ENCODE data around the gene LRBA.

Gene LRBA

DNA sequence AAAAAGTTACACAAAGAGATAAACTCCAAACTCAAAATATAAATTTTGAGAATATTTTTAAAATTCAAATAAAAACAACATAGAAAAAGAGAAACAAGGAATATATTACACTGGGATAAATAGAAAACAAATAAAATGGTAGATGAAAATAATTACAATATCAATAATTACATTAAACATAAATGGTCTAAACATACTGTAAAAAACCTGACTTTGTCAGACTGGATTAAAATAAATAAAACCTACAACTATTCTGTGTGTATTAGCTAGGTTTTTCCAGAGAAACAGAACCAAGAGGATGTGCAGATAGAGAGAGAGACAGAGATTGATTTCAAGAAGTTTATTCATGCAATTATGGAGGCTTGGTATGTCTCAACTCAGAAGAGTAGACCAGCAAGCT, 126.5 kb downstream of the LRBA start:
- no peak for FAIRE-seq
- no peak for DNase-seq (ENCODE audit: insufficient read length, low spot score)

DNA sequence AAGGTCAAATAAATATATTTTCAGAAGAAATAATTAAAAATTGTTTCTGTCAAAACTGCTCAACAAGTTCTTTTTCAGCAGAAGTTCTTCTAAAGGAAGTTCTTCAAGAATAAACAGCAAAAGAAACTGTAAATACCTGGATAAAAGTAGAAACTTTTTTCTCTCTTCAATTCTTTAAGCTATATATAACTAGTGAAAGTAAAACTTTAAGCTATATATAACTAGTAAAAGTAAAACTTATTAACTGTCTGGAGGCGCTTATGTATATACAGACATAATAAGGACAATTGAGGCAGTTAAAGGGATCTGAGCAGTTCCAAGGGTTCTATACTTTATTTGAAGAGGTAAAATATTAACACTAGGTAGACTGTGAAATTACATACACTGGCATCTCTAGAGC, 126.9 kb downstream of the LRBA start:
- DNase-seq (ENCODE audit: insufficient read length, low spot score), result no peak
- no peak for FAIRE-seq

DNA sequence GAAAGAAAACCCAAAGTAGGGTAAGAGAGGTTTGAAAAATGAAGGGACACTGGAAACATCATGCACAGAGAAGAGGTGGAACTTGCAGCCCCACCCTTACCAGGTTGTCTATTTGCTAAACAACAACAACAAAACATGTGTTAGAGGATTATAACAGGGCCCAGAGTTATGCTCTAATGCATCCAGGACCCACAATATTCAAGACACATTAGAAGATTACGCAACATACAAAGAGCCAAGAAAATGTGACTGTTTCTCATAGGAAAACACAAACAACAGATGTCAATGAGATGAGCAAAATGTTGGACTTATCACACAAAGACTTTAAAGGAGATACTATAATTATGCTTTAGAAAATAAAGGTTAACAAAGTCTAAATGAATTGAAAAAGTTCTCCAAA, 128.5 kb downstream of the LRBA start:
- DNase-seq (ENCODE audit: insufficient read length, low spot score) (no peak), FAIRE-seq (peak; percentile 68)

DNA sequence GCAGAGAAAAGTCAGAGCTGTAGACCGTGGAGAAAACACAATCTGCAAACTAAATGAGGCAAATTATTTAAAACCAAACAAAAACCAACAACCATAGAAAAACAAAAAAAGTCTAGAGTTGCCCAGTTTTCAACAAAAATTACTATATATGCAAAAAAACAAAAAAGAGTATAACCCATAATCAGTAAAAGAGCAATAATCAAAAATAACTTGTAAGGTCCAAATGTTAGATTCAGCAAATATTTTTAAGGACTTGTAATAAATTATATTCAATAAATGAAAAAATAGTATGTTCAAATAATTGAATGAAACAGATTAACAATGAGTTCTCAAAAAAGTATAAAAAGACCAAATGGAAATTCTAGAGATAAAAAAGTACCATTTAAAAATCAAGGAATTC, 130.5 kb downstream of the LRBA start:
- no peak for DNase-seq (ENCODE audit: insufficient read length, low spot score)
- FAIRE-seq, result peak; percentile 26

DNA sequence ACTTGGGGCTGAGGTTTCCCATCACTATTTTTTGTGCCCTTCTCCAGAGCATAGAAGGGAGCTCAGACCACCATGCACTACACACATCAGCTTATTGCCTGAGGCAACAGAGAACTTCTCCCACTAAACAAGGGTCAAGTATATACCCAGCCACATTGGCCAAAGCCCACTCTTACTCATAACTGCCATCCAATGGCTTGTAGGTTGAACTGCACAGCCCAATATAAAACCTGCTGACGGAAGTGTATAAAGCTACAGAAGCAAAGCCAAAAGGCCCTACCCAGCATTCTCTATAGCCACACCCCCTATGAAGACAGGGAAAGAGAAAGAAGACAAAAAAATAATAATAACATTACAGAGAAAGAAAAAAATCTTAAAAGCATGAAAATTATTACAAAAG, 139.7 kb downstream of the LRBA start:
- FAIRE-seq, result no peak
- no peak for DNase-seq (ENCODE audit: insufficient read length, low spot score)

DNA sequence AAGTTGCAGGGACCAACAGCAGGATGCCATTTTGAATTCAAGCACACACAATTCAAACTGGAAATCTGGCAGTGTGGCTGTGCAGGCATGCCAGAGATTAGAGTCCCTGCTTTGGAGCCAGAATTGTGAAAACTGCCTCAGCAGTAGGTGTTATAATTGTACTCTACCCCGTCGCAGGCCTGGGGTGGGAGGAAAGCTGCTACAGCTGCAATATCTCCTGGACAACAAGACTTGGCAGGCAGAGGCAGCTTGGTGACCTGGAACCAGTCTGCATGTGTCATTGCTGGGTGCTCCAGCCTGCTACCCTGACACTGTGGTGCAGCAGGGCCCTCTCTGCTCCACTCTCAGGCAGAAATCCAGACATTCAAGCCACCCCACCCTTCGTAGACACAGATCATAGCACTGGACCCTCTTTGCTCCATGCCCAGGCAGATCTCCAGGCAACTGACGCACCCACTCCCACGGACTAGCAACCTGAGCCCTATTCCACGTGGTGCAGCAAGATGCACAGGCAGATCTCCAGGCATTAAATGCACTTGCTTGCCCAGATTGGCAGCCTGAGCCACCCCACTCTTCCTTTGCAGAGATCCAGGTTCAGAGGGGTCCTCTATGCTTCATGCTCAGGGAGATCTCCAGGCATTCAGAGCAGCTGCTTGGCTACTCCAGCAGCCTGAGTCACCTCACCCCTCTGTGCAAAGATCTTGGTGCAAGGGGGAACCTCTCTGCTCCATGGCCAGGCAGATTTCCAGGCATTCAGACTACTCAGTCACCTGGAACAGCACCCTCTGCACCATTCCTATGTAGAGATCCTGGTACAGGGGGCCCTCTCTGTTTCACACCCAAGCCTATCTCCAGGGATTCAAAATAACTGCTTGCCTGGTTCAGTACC, 140.5 kb downstream of the LRBA start:
- DNase-seq (ENCODE audit: insufficient read length, low spot score) (no peak), FAIRE-seq (no peak)

DNA sequence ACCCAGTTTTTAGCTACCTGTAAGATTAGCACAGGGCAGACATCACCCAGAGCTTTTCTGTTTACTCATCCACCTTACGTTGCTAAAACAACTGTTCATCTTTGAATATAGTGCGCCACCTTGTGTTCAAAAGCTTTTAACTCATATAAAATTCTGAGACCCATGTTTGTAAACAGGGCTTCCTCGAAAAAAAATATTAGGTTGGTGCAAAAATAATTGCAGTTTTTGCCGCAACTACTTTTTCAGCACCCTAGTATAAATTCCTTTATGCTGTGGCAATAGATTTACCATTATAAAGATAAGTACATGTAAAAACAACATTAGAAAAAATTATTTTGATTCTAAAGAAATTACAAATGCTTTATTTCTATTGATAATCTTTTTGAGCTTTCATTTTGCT, 147.9 kb downstream of the LRBA start:
- peak; percentile 35 for DNase-seq (ENCODE audit: insufficient read length, low spot score)
- peak; percentile 91 for FAIRE-seq

DNA sequence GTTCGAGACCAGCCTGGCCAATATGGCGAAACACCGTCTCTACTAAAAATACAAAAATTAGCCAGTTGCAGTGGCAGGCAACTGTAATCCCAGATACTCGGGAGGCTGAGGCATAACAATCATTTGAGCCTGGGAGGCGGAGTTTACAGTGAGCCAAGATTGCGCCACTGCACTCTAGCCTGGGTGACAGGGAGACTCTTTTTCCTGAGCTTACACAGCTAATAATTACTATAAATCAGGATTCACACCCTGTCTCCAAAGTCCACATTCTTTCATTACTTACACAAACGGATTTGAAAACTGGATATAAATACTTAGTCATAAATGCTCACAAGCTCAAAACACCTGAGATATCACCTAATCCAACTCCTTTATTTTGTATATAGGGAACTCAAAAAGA, 151.6 kb downstream of the LRBA start:
- DNase-seq (ENCODE audit: insufficient read length, low spot score) (no peak), FAIRE-seq (no peak)

DNA sequence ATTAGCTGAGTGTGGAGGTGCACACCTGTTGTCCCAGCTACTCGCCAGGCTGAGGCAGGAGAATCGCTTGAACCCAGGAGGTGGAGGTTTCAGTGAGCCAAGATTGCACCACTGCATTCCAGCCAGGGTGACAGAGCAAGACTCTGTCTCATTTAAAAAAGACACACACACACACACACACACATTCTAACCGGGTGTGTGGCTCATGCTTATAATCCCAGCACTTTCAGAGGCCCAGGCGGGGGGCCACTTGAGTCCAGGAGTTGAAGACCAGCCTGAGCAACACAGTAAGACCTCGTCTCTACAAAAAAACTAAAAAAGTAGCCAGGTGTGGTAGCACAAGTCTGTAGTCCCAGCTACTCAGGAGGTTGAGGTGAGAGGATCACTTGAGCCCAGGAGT, 152.3 kb downstream of the LRBA start:
- DNase-seq (ENCODE audit: insufficient read length, low spot score) (no peak), FAIRE-seq (no peak)

DNA sequence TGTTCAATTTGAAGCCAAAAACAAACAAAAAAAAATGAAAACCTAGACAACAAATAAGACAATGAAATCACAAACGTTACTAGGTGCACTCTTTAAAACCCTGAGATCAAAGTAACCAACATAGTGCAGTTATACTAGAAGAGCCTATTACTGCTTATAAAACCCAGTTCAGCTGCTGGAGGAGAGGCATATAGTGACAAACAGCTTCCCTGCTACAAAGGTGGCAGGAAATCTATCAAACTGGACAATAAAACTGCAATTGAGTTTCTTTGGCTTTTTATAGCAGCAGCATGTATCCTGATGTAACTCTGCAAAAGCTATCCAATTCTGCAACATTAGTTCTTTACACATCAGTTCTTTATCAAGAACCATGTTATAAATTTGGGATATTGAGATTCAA, 155.6 kb downstream of the LRBA start:
- FAIRE-seq (no peak), DNase-seq (ENCODE audit: insufficient read length, low spot score) (no peak)

DNA sequence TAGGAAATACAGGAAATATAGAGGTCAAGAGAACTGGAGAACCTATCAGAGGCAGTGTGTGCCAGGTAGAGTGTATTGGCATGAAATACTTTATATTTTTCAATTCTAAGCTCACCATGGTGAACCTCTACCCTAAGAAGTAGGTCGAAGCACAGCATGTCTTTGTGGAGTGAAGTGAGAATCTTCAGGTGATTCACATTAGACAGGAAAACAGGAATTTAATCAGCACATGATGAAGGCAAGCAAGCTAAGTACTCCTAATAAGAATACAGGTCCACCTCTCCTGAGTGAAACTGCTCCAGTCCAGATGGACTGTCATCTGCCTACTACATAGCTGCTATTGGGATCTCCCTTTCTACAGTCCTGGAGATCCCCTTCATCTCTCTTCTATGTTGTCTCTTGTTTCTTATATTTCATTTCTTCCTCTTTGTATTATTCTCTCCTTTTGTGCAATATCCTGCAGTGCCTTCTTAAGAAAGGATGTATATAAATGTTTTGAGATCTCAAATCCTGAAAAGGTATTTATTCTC, 159.0 kb downstream of the LRBA start:
- FAIRE-seq (no peak), DNase-seq (ENCODE audit: insufficient read length, low spot score) (no peak)

DNA sequence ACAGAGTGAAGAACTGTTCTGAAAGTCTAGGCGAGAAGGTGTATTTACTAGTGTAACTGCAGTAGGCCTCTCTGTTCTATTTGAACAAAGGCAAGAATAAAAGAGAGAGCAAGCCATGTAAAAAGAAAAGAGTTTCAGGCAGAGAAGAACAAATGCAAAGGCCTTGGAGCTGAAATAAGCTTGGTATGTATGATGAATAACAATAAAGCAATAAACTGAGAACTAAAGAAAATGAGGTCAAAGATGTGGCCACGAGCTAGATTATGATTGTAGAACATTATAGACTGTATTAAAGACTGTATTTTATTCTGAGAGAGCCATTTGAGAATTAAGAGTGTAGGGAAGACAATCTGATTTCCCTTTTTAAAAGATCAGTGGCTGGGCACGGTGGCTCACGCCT, 160.5 kb downstream of the LRBA start:
- DNase-seq (ENCODE audit: insufficient read length, low spot score), result no peak
- FAIRE-seq, result no peak

DNA sequence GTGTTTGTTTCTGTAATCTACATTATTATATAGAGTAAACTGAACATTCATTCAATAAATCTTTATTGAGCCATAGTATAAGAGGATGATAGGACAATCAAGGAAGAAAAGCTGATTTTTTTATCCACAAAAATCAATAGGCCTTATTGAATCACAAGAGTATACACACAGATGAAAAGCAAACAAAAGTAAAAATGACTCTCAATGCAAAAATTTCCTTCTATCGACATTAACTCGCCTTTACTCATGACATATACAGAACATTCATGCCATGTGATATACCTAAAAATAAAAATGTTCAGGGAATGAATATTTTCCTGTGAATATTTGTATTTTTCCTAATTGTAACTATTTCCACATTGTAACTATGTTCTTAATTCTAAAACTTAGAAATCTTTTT, 161.2 kb downstream of the LRBA start:
- DNase-seq (ENCODE audit: insufficient read length, low spot score), result no peak
- FAIRE-seq, result no peak

DNA sequence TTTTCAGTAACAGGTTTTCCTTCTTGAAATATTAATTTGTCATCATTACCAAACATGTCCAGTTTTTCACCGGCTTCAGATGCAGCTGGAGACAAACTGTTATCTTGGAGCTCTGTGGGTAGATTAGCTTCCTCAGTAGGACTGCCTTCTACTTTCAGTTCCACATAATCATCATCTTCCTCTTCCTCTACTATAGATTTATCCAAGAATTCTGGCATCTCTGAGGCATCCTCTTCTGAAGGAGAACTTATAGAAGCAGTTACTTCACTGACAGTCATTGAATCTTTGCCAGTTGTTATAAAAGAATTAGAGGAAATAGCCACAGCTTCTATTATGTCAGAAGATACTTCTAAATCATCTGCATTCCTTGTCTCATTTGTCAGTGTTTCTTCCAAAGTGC, 162.9 kb downstream of the LRBA start:
- FAIRE-seq, result no peak
- no peak for DNase-seq (ENCODE audit: insufficient read length, low spot score)

DNA sequence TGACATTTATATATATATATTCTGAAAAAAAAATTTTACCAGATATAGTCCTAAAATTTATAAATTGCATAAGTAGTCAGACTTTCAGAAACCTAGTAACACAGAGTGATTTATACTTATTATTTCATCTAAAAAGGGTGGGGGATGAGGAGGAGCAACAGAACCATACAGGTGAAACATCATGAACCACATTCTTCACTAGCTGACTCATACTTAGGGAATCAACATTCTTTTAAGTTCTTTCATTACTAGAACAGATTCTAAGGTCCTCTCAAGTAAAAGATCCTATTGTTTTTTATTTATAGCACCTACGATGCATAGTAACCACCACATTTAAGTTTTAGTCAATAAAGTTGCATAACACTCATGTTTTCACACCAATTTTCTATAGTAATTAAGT, 166.1 kb downstream of the LRBA start:
- FAIRE-seq (no peak), DNase-seq (ENCODE audit: insufficient read length, low spot score) (no peak)

DNA sequence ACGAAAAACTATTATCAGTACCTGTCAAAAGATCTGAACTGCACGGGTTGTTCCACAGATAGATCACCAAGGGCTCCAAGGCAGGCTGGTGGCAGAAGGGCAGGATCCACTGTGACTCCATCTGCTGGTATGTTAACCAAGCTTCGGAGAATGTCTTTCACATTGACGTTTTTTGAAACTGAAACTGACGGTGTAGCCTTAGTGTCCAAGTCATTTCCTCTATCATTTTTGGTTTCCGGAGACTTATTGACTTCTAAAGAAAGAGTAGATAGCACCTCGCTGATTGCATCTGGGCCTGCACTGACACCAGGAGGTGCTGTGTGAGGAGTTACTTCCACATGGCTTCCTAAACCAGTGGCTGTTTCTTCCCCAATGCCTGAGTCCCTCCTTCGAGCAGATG, 186.9 kb downstream of the LRBA start:
- peak; percentile 38 for DNase-seq (ENCODE audit: insufficient read length, low spot score)
- peak; percentile 100 for FAIRE-seq

DNA sequence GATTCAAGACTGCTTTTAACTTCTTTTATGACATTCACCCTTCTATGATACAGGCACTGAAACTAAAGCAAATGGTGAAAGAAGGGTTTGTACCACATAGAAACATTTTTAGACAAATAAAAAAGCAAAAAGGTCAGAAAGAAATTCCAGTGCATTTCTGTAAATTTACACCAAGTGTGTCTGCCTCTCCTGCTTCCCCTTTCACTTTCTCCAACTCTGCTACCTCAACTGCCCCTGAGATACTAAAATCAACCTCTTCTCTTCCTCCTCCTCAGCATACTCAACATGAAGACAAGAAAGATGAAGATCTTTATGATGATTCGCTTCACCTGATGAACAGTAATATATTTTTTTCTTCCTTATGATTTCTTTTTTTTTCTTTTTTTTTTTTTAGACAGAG, 187.9 kb downstream of the LRBA start:
- DNase-seq (ENCODE audit: insufficient read length, low spot score) (no peak), FAIRE-seq (peak; percentile 70)

DNA sequence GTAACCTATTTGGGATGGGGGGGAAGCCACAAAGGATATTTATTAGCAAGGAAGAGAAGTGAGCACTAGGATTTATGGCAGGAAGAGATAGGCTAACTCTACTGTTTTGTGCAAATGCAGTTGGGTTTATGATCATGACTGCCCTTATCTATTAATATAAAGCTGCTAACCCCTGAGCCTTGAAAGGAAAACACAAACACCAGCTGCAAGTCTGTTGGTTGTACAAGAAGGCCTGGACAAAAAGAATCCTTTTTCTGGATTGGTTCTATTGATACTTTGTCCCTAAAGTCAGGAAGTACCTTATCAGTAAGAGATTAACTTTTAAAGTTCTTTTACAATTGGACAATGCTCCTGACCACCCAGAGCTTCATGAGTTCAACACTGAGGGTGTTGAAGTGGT, 188.8 kb downstream of the LRBA start:
- FAIRE-seq (no peak), DNase-seq (ENCODE audit: insufficient read length, low spot score) (no peak)

DNA sequence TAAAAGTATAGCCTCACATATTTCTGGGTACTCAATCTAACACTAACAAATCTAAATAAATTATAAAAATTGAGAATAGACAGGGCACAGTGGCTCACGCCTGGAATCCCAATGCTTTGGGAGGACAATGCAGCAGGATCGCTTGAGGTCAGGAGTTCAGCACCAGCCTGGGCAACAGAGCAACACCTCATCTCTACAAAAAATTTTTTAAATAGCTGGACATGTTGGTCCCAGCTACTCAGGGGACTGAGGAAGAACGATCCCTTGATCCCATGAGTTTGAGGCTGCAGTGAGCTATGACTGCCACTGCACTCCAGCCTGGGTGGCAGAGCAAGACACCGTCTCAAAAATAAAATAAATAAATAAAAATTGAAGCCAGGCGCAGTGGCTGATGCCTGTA, 192.7 kb downstream of the LRBA start:
- DNase-seq (ENCODE audit: insufficient read length, low spot score), result no peak
- FAIRE-seq, result no peak

DNA sequence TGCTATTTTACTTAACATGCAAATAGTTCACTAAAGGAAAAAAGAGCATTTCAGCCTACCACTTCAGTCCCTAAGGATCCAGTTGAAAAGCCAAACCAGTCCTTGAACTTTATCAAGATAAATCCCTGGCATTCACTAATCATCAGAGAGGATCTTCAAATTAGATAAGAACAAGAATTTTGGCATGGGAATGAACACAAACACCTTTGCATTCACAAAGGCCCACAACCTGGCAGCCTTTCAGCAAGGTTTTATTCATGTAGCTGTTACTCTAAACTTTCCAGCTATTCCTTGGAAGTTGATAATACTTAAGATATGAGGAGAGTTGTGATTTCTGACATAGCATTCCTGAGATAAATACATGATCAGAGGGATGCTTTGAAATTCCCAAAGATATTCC, 193.4 kb downstream of the LRBA start:
- DNase-seq (ENCODE audit: insufficient read length, low spot score), result no peak
- no peak for FAIRE-seq

DNA sequence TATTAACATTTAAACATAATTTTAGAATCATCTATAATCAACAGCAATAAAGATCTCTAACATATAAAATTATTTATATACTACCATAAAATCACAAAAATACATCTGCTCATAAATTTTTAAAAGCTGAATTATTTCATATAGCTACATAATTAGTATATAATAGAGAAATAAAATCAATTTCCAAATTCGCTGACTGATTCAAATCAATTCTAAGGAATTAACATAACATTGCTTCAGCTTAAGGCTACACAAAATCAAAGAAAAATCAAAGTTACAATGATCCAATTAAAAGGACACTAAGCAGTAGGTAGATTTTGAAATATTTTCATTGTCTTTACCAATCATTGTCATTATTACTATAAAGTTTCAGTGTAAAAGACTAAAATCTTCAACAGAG, 194.7 kb downstream of the LRBA start:
- DNase-seq (ENCODE audit: insufficient read length, low spot score) (no peak), FAIRE-seq (no peak)

DNA sequence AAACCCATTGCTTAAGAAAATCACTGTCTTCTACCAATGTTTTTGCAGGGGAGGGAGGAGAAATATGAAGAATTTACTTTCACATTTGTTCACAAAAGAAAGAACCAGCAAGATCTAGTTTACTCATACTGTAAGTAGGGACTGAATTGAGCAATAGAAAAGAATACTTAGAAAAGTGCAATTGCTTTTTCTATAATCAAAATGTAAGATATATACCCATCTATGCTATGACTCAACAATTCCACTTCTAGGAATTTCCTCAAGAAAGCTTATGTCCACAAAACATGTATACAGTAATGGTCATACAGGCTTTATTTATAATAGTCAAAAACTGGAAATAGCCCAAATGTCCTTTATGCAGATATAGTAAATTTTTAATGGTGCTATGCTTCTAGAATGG, 196.4 kb downstream of the LRBA start:
- DNase-seq (ENCODE audit: insufficient read length, low spot score) (no peak), FAIRE-seq (peak; percentile 42)
